Smooth muscle cell (in vitro differentiated cells): ENCODE data around the gene AP1S3. TPM values are rescaled to one million over a fixed set of nuclear protein-coding genes. Genes with fewer than 3 reads are reported as not detected.

Experiments
- DNase-seq: peaks from one replicate; lab custom pipeline; 2025; ENCODE audit not compliant: unreplicated experiment; lab: John Stamatoyannopoulos, UW
- H2AFZ ChIP-seq: fragments of 200-600 bp; sonication (generic); 2 replicates; pipeline ENCODE4 v1.6.0; 2016; ENCODE audit warnings: antibody characterized with exemption, low read depth, mild to moderate bottlenecking
- H3F3A ChIP-seq: fragments of 200-600 bp; sonication (generic); 2 replicates; pipeline ENCODE4 v1.6.0; 2017; ENCODE audit warnings: antibody characterized with exemption, low read depth
- H3K27ac ChIP-seq: fragments of 200-600 bp; sonication (generic); 2 replicates; pipeline ENCODE4 v1.5.1; 2016; ENCODE audit warnings: low read depth, mild to moderate bottlenecking
- H3K27me3 ChIP-seq: fragments of 200-600 bp; sonication (generic); 2 replicates; pipeline ENCODE4 v1.6.1; 2016; ENCODE audit warnings: low read depth, mild to moderate bottlenecking
- H3K36me3 ChIP-seq: fragments of 200-600 bp; sonication (generic); 2 replicates; pipeline ENCODE4 v1.5.1; 2016; ENCODE audit warnings: low read depth
- H3K4me1 ChIP-seq: fragments of 200-600 bp; sonication (generic); 2 replicates; pipeline ENCODE4 v1.5.1; 2016; ENCODE audit warnings: low read depth
- H3K4me2 ChIP-seq: fragments of 200-600 bp; sonication (generic); 2 replicates; pipeline ENCODE4 v1.6.0; 2016; ENCODE audit warnings: mild to moderate bottlenecking
- H3K4me3 ChIP-seq: fragments of 200-600 bp; sonication (generic); 2 replicates; pipeline ENCODE4 v1.5.1; 2016; ENCODE audit warnings: mild to moderate bottlenecking
- H3K79me2 ChIP-seq: fragments of 200-600 bp; sonication (generic); 2 replicates; pipeline ENCODE4 v1.6.0; 2016; ENCODE audit warnings: low read depth, mild to moderate bottlenecking
- H3K9ac ChIP-seq: fragments of 200-600 bp; sonication (generic); 2 replicates; pipeline ENCODE4 v1.6.0; 2016; ENCODE audit warnings: low read depth
- H3K9me3 ChIP-seq: fragments of 200-600 bp; sonication (generic); replicated peaks from 2 replicates; pipeline ENCODE4 v1.5.1; 2016; ENCODE audit warnings: low read depth
- H4K20me1 ChIP-seq: fragments of 200-600 bp; sonication (generic); 2 replicates; pipeline ENCODE4 v1.6.0; 2016; ENCODE audit warnings: low read depth
- CTCF ChIP-seq: fragments of 200-600 bp; sonication (generic); IDR thresholded peaks from 2 replicates; pipeline ENCODE4 v1.5.1; 2017; ENCODE audit warnings: borderline replicate concordance, mild to moderate bottlenecking, antibody characterized with exemption; ENCODE audit not compliant: insufficient read depth, poor library complexity, severe bottlenecking
- WGBS: methylation state at CpG from one replicate; pipeline ENCODE4 v1.1.7; 2016; ENCODE audit warnings: low lambda C conversion rate; 5-methylcytosine and 5-hydroxymethylcytosine counted together
- polyA plus RNA-seq: library from polyadenylated mRNA; unstranded; fragments of >200 nt; fragmentation: Nextera tagmentation; extraction: Ambion mirVana; gene quantifications from 2 replicates; pipeline ENCODE4 v1.2.1, GENCODE V29; 2016
- total RNA-seq: library from RNA; depleted of rRNA; stranded (reverse); fragments of >200 nt; gene quantifications from 2 replicates; pipeline ENCODE4 v1.2.3, GENCODE V29; 2014

The AP1S3 gene
- total and polyA plus RNA-seq, 2 experiments from 2014 or later, result 1.4 to 11.4 TPM

GRCh38 chr2:223723954-223724411, 113.4 kb downstream of the AP1S3 start:
- Histone ChIP-seq H3K4me1 (peaks cover 26% of the 10 kb centered on the region), H3K9ac (peak overlapping the region; percentile 49), H3K27ac (peak overlapping the region; percentile 95), H3K27me3 (no peaks in the 10 kb centered on the region), H3K36me3 (no peaks in the 10 kb centered on the region), H4K20me1 (no peaks in the 10 kb centered on the region), H3K4me2 (peak overlapping the region; percentile 76), H3K79me2 (no peaks in the 10 kb centered on the region), H3K9me3 (no peaks in the 10 kb centered on the region), H3F3A (peaks cover 25% of the 10 kb centered on the region), H2AFZ (peak overlapping the region; percentile 61), H3K4me3 (peak overlapping the region; percentile 38)
- 23% methylated on average over 5 of the region's 5 CpGs for WGBS
- DNase-seq, result no peak
- no peak for TF ChIP-seq CTCF

GRCh38 chr2:223722226-223722625, 115.2 kb downstream of the AP1S3 start:
- Histone ChIP-seq H3K4me3 (peak overlapping the region; percentile 34), H2AFZ (no peak overlapping the region), H3K9ac (no peak overlapping the region), H3K4me2 (peak overlapping the region; percentile 79), H3K36me3 (no peaks in the 10 kb centered on the region), H4K20me1 (no peaks in the 10 kb centered on the region), H3K9me3 (no peaks in the 10 kb centered on the region), H3K4me1 (peaks cover 26% of the 10 kb centered on the region), H3K79me2 (no peaks in the 10 kb centered on the region), H3F3A (peaks cover 25% of the 10 kb centered on the region), H3K27ac (peak overlapping the region; percentile 95), H3K27me3 (no peaks in the 10 kb centered on the region)
- no peak for TF ChIP-seq CTCF
- 65% methylated on average over 9 of the region's 9 CpGs for WGBS
- DNase-seq, result no peak

- Histone ChIP-seq H2AFZ (no peak overlapping the region), H3K27me3 (no peaks in the 10 kb centered on the region), H4K20me1 (no peaks in the 10 kb centered on the region), H3K9me3 (no peaks in the 10 kb centered on the region), H3K36me3 (no peaks in the 10 kb centered on the region), H3K4me1 (peaks cover 23% of the 10 kb centered on the region), H3K9ac (no peak overlapping the region), H3K27ac (no peak overlapping the region), H3F3A (peaks cover 21% of the 10 kb centered on the region), H3K4me3 (no peak overlapping the region), H3K79me2 (no peaks in the 10 kb centered on the region), H3K4me2 (no peak overlapping the region)
- no peak for DNase-seq
- no peak for TF ChIP-seq CTCF
- WGBS, result 93% methylated on average over 5 of the region's 5 CpGs
Measured at GRCh38 chr2:223721746-223722145, 115.6 kb downstream of the AP1S3 start.

- WGBS, result 96% methylated on average over 1 of the region's 1 CpG
- TF ChIP-seq CTCF, result no peak
- H3K4me1 ChIP-seq, result peaks cover 14% of the 10 kb centered on the region
- no peaks in the 10 kb centered on the region for H3K36me3 ChIP-seq
- peaks cover 13% of the 10 kb centered on the region for H3F3A ChIP-seq
- no peak overlapping the region for H3K4me3 ChIP-seq
- no peak overlapping the region for H2AFZ ChIP-seq
- no peak overlapping the region for H3K9ac ChIP-seq
- no peak overlapping the region for H3K4me2 ChIP-seq
- no peak for DNase-seq
- no peak overlapping the region for H3K27ac ChIP-seq
- no peaks in the 10 kb centered on the region for H3K27me3 ChIP-seq
- no peaks in the 10 kb centered on the region for H3K79me2 ChIP-seq
- no peaks in the 10 kb centered on the region for H4K20me1 ChIP-seq
- no peaks in the 10 kb centered on the region for H3K9me3 ChIP-seq
Measured at GRCh38 chr2:223720367-223720766, 117.0 kb downstream of the AP1S3 start.
